Panc1 (cell line): ENCODE data around the gene NAPSA. TPM values are rescaled to one million over a fixed set of nuclear protein-coding genes. Genes with fewer than 3 reads are reported as not detected.
A peak's percentile ranks its signal among the peaks of the same experiment; 100 is the strongest.

Experiments used
- ATAC-seq: fragments of 200-7000 bp; cut with Tn5 transposase; 2 replicates; pipeline ENCODE4 v1.9.1; 2020; ENCODE audit warnings: mild to moderate bottlenecking, moderate library complexity
- BruUV-seq: library from RNA; stranded (reverse); fragments of 400-500 nt; replicated peaks from 2 replicates; lab custom pipeline; 2021; lab: Mats Ljungman, UMichigan
- CTCF ChIA-PET: fragments of 300-600 bp; sonication (Branson Sonifier 250); formaldehyde crosslinking; loops from one replicate; lab custom pipeline; 2022; ENCODE audit warnings: antibody characterized with exemption; lab: Charles Lee
- POLR2A ChIA-PET: fragments of 300-600 bp; sonication (Branson Sonifier 250); formaldehyde crosslinking; loops from one replicate; lab custom pipeline; 2022; ENCODE audit warnings: antibody characterized with exemption; lab: Charles Lee
- DNase-seq: peaks from one replicate; pipeline ENCODE4 v3.0.0-alpha.2; 2010; ENCODE audit warnings: low read depth, low spot score
- H3K27ac ChIP-seq: 2 replicates; pipeline ENCODE4 v1.5.1; 2011; ENCODE audit warnings: mild to moderate bottlenecking, low read length, inconsistent platforms
- H3K27me3 ChIP-seq: fragments of 200-500 bp; sonication (Bioruptor generic); 2 replicates; pipeline ENCODE4 v1.6.0; 2014; ENCODE audit warnings: low read length, inconsistent platforms; ENCODE audit not compliant: control insufficient read depth, insufficient read depth
- H3K36me3 ChIP-seq: fragments of 200-500 bp; sonication (Bioruptor generic); 2 replicates; pipeline ENCODE4 v1.5.1; 2014; ENCODE audit warnings: inconsistent platforms, mild to moderate bottlenecking, low read length, moderate library complexity; ENCODE audit not compliant: control insufficient read depth, insufficient read depth
- H3K4me1 ChIP-seq: 2 replicates; pipeline ENCODE4 v1.5.1; 2011; ENCODE audit warnings: inconsistent platforms, mild to moderate bottlenecking, low read length, moderate library complexity; ENCODE audit not compliant: control insufficient read depth, insufficient read depth
- H3K4me3 ChIP-seq, 2 experiments: 2 replicates each; pipeline ENCODE4 v1.5.1; 2011 to 2012; ENCODE audit warnings: low read depth in 2 of 2, low read length in 2 of 2, mild to moderate bottlenecking in 2 of 2, inconsistent platforms in 1 of 2, moderate library complexity in 1 of 2
- H3K9me3 ChIP-seq: fragments of 200-500 bp; sonication (Bioruptor generic); 2 replicates; pipeline ENCODE4 v1.5.1; 2014; ENCODE audit warnings: low read depth, mild to moderate bottlenecking, inconsistent platforms, low read length, moderate library complexity; ENCODE audit not compliant: control insufficient read depth, insufficient read depth
- CTCF ChIP-seq: fragments of 450-650 bp; IDR thresholded peaks from 2 replicates; pipeline ENCODE4 v1.5.1; 2017; ENCODE audit warnings: mild to moderate bottlenecking
- POLR2AphosphoS5 ChIP-seq: IDR thresholded peaks from 2 replicates; pipeline ENCODE4 v1.6.1; 2012; ENCODE audit warnings: mild to moderate bottlenecking, low read depth, low read length, moderate library complexity
- REST ChIP-seq, 2 experiments: IDR thresholded peaks; 2 replicates each; pipeline ENCODE4 v1.6.1; 2011 to 2012; ENCODE audit warnings: low read depth in 2 of 2, control low read depth in 1 of 2, low read length in 1 of 2, mild to moderate bottlenecking in 1 of 2, moderate library complexity in 1 of 2; ENCODE audit not compliant: insufficient read depth in 1 of 2
- SIN3A ChIP-seq: IDR thresholded peaks from 2 replicates; pipeline ENCODE4 v1.6.1; 2012; ENCODE audit warnings: low read depth, mild to moderate bottlenecking, low read length, moderate library complexity, borderline replicate concordance; ENCODE audit not compliant: insufficient read depth
- TCF7L2 ChIP-seq: IDR thresholded peaks from 2 replicates; pipeline ENCODE4 v1.6.1; 2011; ENCODE audit warnings: mild to moderate bottlenecking, low read depth, low read length, inconsistent platforms
- in situ Hi-C: cut with HindIII; loops from 2 replicates; pipeline ENCODE4 v1.10.0; 2016; ENCODE audit warnings: low sequenced_read_pairs, low pct_unique_long_range_greater_than_20kb
- intact Hi-C: fragments of 100-400 bp; cut with micrococcal nuclease; formaldehyde crosslinking; loops from one replicate; pipeline ENCODE4 v1.10.0; 2022; ENCODE audit not compliant: unreplicated experiment
- total RNA-seq: library from RNA; stranded (reverse); gene quantifications from one replicate; pipeline ENCODE4 v1.2.1, GENCODE V29; 2021; ENCODE audit not compliant: unreplicated experiment

Gene NAPSA
- total RNA-seq, 1 experiment from 2014 or later, result 2.5 TPM

GRCh38 chr19:50311723-50312635 lies 53.5 kb downstream of the NAPSA start:
- CTCF ChIA-PET, result no interaction called here
- no peaks in the 10 kb centered on the region for H3K27me3 ChIP-seq
- ATAC-seq, result peak; percentile 14; the same call in 1 of the 2 replicates
- no peak for TF ChIP-seq POLR2AphosphoS5
- no peak; the same call in 1 of the 2 replicates for TF ChIP-seq CTCF
- TF ChIP-seq SIN3A, result no peak
- no peak for TF ChIP-seq REST (IDR thresholded peaks at IDR 0.05; ENCODE audit: insufficient read depth in 1 of 2, low read depth in 2 of 2, low read length in 1 of 2)
- H3K4me1 ChIP-seq, result peaks cover 4% of the 10 kb centered on the region; the same call in 1 of the 2 replicates
- H3K27ac ChIP-seq, result no peak overlapping the region
- in situ Hi-C loops (no loop called here), intact Hi-C loops (no loop called here)
- peak overlapping the region; percentile 34 to 51 for H3K4me3 ChIP-seq
- POLR2A ChIA-PET, result no interaction called here
- H3K36me3 ChIP-seq, result no peaks in the 10 kb centered on the region
- BruUV-seq, result no TSS peak
- no peak for DNase-seq
- H3K9me3 ChIP-seq, result no peaks in the 10 kb centered on the region

GRCh38 chr19:50310759-50311465 lies 54.5 kb downstream of the NAPSA start:
- in situ Hi-C loops (no loop called here), intact Hi-C loops (no loop called here)
- ChIA-PET CTCF (no interaction called here), POLR2A (no interaction called here)
- DNase-seq (no peak), ATAC-seq (no peak)
- H3K27ac ChIP-seq, result no peak overlapping the region
- no peaks in the 10 kb centered on the region for H3K36me3 ChIP-seq
- no peaks in the 10 kb centered on the region for H3K9me3 ChIP-seq
- peaks cover 4% of the 10 kb centered on the region; the same call in 1 of the 2 replicates for H3K4me1 ChIP-seq
- no TSS peak for BruUV-seq
- no peak overlapping the region for H3K4me3 ChIP-seq
- TF ChIP-seq REST (IDR thresholded peaks at IDR 0.05; ENCODE audit: insufficient read depth in 1 of 2, low read depth in 2 of 2, low read length in 1 of 2), result no peak
- no peak for TF ChIP-seq TCF7L2
- TF ChIP-seq SIN3A, result no peak
- no peak for TF ChIP-seq POLR2AphosphoS5
- no peak for TF ChIP-seq CTCF
- no peaks in the 10 kb centered on the region for H3K27me3 ChIP-seq
